ENCODE results near the gene MAP3K6. TPM values are rescaled to one million over a fixed set of nuclear protein-coding genes. Genes with fewer than 3 reads are reported as not detected.

The MAP3K6 gene
- total and polyA plus RNA-seq, 2 of the 13 experiments (the other 11 are each of a cell fraction or from before 2014, with no cell fraction given) = 2.7 to 3.2 TPM

GRCh38 chr1:27380224-27380623, 13.5 kb upstream of the MAP3K6 start:
- H3K9me3 ChIP-seq (ENCODE audit: low read length) = no peaks in the 10 kb centered on the region
- no peak overlapping the region for H3K4me2 ChIP-seq (ENCODE audit: low read depth, low read length)
- H3K27ac ChIP-seq (ENCODE audit: extremely low read length, insufficient read depth, low read length) = no peak overlapping the region
- H3K79me2 ChIP-seq (ENCODE audit: insufficient read depth, low read length) = no peaks in the 10 kb centered on the region
- intact Hi-C loops (cut with micrococcal nuclease; ENCODE audit: unreplicated experiment) (no loop called here), in situ Hi-C loops (cut with HindIII; ENCODE audit: extremely low pct_ligation_motif_present, low pct_unique_long_range_greater_than_20kb) (no loop called here)
- no peak overlapping the region for H3K4me3 ChIP-seq (replicated peaks in 1 of 3; ENCODE audit: insufficient read depth in 1 of 3, low read depth in 2 of 3, low read length in 3 of 3)
- H3K9ac ChIP-seq (ENCODE audit: insufficient read depth, low read depth, low read length) = no peak overlapping the region
- DNase-seq (ENCODE audit: low spot score) (no peak), ATAC-seq (no peak; the same call in 2 of the 3 replicates), FAIRE-seq (no peak)
- no peaks in the 10 kb centered on the region for H3K4me1 ChIP-seq (ENCODE audit: insufficient read depth, low read length)
- POLR2A ChIA-PET = interaction anchor here (0.6 kb wide), 1 partner anchor 15 kb away, joined by 3 read pairs; no protein-coding TSS in a partner anchor
- H2AFZ ChIP-seq (ENCODE audit: low read length) = no peak overlapping the region
- CTCF ChIA-PET (ENCODE audit: low intra/inter-chr PET ratio, low total read pairs) = no interaction called here
- 40% methylated on average over 1 of the region's 4 CpGs for WGBS (ENCODE audit: low lambda C conversion rate)
- peaks cover 10 to 46% of the 10 kb centered on the region in 2 experiments for H3K27me3 ChIP-seq (ENCODE audit: control insufficient read depth in 1 of 2, insufficient read depth in 2 of 2, low read length in 2 of 2)
- H3K36me3 ChIP-seq (replicated peaks in 1 of 2; ENCODE audit: control insufficient read depth in 1 of 2, insufficient read depth in 2 of 2, low read length in 2 of 2) = no peaks in the 10 kb centered on the region
- TF ChIP-seq THAP7 (CRISPR knock-in tag; IDR thresholded peaks at IDR 0.05) (no peak), ZNF687 (CRISPR knock-in tag; IDR thresholded peaks at IDR 0.05) (0 out of 2 replicates have a peak, but pooled peaks have one; percentile 8)
- no TSS peak for BruUV-seq (replicated peaks)
- no peaks in the 10 kb centered on the region for H4K20me1 ChIP-seq (ENCODE audit: insufficient read depth, low read length)
